Measurements from ENCODE around the gene CCL8. TPM values are rescaled to one million over a fixed set of nuclear protein-coding genes. Genes with fewer than 3 reads are reported as not detected.
"Not testable (repeated sequence)": the region's sequence is repeated elsewhere in the genome, so short reads cannot be mapped to it uniquely, and the experiment has no call there.

The CCL8 gene
- total RNA-seq, 1 experiment from 2014 or later = not detected

- DNase-seq (ENCODE audit: low read depth) = no peak
Measured at GRCh38 chr17:34313164-34313563, 6.1 kb upstream of the CCL8 start.

GRCh38 chr17:34314279-34314678 lies 5.0 kb upstream of the CCL8 start:
- DNase-seq (ENCODE audit: low read depth) = no peak

GRCh38 chr17:34318474-34318873 lies 761 bp upstream of the CCL8 start:
- peak; percentile 41 for DNase-seq (ENCODE audit: low read depth)

- no peak for DNase-seq (ENCODE audit: low read depth)
Measured at GRCh38 chr17:34321964-34322363, 2.7 kb downstream of the CCL8 start.

GRCh38 chr17:34327580-34327979 lies 8.3 kb downstream of the CCL8 start:
- not testable (repeated sequence) for DNase-seq (ENCODE audit: low read depth)

- no peak for DNase-seq (ENCODE audit: low read depth)
Measured at GRCh38 chr17:34337701-34338100, 18.5 kb downstream of the CCL8 start.

GRCh38 chr17:34339138-34339770 lies 20.0 kb downstream of the CCL8 start:
- no peak for DNase-seq (ENCODE audit: low read depth)

- no peak for DNase-seq (ENCODE audit: low read depth)
Measured at GRCh38 chr17:34341916-34342315, 22.7 kb downstream of the CCL8 start.

GRCh38 chr17:34347063-34347462 lies 27.8 kb downstream of the CCL8 start:
- no peak for DNase-seq (ENCODE audit: low read depth)

GRCh38 chr17:34349751-34350150 lies 30.5 kb downstream of the CCL8 start:
- DNase-seq (ENCODE audit: low read depth) = no peak

- DNase-seq (ENCODE audit: low read depth) = no peak
Measured at GRCh38 chr17:34351096-34351495, 31.9 kb downstream of the CCL8 start.

- no peak for DNase-seq (ENCODE audit: low read depth)
Measured at GRCh38 chr17:34352191-34352590, 33.0 kb downstream of the CCL8 start.

GRCh38 chr17:34354637-34355036 lies 35.4 kb downstream of the CCL8 start:
- DNase-seq (ENCODE audit: low read depth) = no peak

GRCh38 chr17:34356194-34356593 lies 37.0 kb downstream of the CCL8 start, which contains the start of gene CCL13:
Gene CCL13, plus strand, starts transcription at chr17:34356480. Its CDS starts 47 bp downstream, at chr17:34356527.
- DNase-seq (ENCODE audit: low read depth) = no peak

- no peak for DNase-seq (ENCODE audit: low read depth)
Measured at GRCh38 chr17:34357398-34357797, 38.2 kb downstream of the CCL8 start.

- DNase-seq (ENCODE audit: low read depth) = no peak
Measured at GRCh38 chr17:34358631-34359030, 39.4 kb downstream of the CCL8 start.

- DNase-seq (ENCODE audit: low read depth) = no peak
Measured at GRCh38 chr17:34360601-34361270, 41.5 kb downstream of the CCL8 start.

GRCh38 chr17:34361478-34362061 lies 42.3 kb downstream of the CCL8 start:
- peak; percentile 93 for DNase-seq (ENCODE audit: low read depth)

- no peak for DNase-seq (ENCODE audit: low read depth)
Measured at GRCh38 chr17:34363183-34363661, 44.0 kb downstream of the CCL8 start, which contains the start of gene CCL1. Gene CCL1, minus strand, starts transcription at chr17:34363233. Its CDS starts 72 bp downstream, at chr17:34363161.

GRCh38 chr17:34364751-34365150 lies 45.5 kb downstream of the CCL8 start:
- DNase-seq (ENCODE audit: low read depth) = no peak

GRCh38 chr17:34365340-34365739 lies 46.1 kb downstream of the CCL8 start:
- no peak for DNase-seq (ENCODE audit: low read depth)

GRCh38 chr17:34366010-34366409 lies 46.8 kb downstream of the CCL8 start:
- no peak for DNase-seq (ENCODE audit: low read depth)

Data from Daoy (cell line).